Activated B cell treated with CpG ODN at 0.5 μM for 24 hours (primary cell): ENCODE data around the gene TBX5. TPM values are rescaled to one million over a fixed set of nuclear protein-coding genes. Genes with fewer than 3 reads are reported as not detected.

Experiments
- ATAC-seq: fragments of 200-7000 bp; cut with Tn5 transposase; one replicate; pipeline ENCODE4 v1.10.0; 2021; ENCODE audit warnings: low read depth, mild to moderate bottlenecking, moderate library complexity
- CTCF ChIA-PET: fragments of 350-600 bp; sonication (Branson Sonifier 250); formaldehyde crosslinking; loops from one replicate; lab custom pipeline; 2021; ENCODE audit warnings: antibody characterized with exemption; lab: Charles Lee
- POLR2A ChIA-PET: fragments of 350-600 bp; sonication (Branson Sonifier 250); formaldehyde crosslinking; loops from one replicate; lab custom pipeline; 2021; ENCODE audit warnings: antibody characterized with exemption; lab: Charles Lee
- DNase-seq: peaks from one replicate; pipeline ENCODE4 v3.0.0; 2022
- H3K27ac Mint-ChIP-seq: one replicate; pipeline ENCODE4 v1.8.0; 2020; ENCODE audit warnings: mixed read lengths
- H3K27me3 Mint-ChIP-seq: one replicate; pipeline ENCODE4 v1.8.0; 2021; ENCODE audit warnings: mixed read lengths
- H3K36me3 Mint-ChIP-seq: one replicate; pipeline ENCODE4 v1.8.0; 2021; ENCODE audit warnings: low read depth, mixed read lengths
- H3K4me1 Mint-ChIP-seq: one replicate; pipeline ENCODE4 v1.8.0; 2021; ENCODE audit warnings: mixed read lengths
- H3K4me3 Mint-ChIP-seq: one replicate; pipeline ENCODE4 v1.8.0; 2020; ENCODE audit warnings: mild to moderate bottlenecking, mixed read lengths
- H3K9me3 Mint-ChIP-seq: one replicate; pipeline ENCODE4 v1.8.0; 2020; ENCODE audit warnings: mixed read lengths
- intact Hi-C: fragments of 100-400 bp; cut with micrococcal nuclease; formaldehyde crosslinking; loops from one replicate; pipeline ENCODE4 v1.15.1; 2024
- total RNA-seq: library from RNA; stranded (reverse); gene quantifications from 2 replicates; pipeline ENCODE4 v1.2.3, GENCODE V29; 2022
- TF ChIP-seq, protein P1 (sequence below): fragments of 200-600 bp; IDR thresholded peaks from one replicate; pipeline ENCODE4 v1.8.0; 2022; ENCODE audit warnings: antibody characterized with exemption, mild to moderate bottlenecking

Gene TBX5
- total RNA-seq, 1 donor from 2014 or later = not detected

DNA sequence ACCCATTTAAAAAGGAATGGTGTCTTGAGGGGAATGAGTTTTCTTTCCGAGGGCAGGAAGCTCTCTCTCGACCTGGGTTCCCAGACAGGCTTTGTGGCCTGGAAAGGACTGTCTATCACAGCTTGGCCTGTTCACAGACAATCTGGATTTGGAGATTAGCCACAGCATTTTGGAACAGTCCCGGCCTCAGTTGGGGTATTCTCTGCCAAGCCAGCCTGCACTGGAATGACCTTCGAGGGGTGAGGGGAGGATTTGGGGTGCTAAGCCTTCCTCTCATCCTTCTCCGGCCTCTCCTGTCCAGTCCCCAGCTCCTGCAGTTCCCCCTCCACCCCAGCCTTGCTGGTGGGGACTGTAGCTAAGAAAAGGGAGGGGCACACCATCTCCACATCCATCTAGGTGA is 13.0 kb downstream of the TBX5 start:
- Mint-ChIP-seq H3K4me3 (no peak overlapping the region), H3K4me1 (no peaks in the 10 kb centered on the region), H3K9me3 (no peaks in the 10 kb centered on the region), H3K36me3 (no peaks in the 10 kb centered on the region), H3K27me3 (peaks cover 51% of the 10 kb centered on the region), H3K27ac (no peak overlapping the region)
- ChIA-PET POLR2A (no interaction called here), CTCF (no interaction called here)
- ATAC-seq = no peak
- DNase-seq = no peak
- TF ChIP-seq, protein P1, sequence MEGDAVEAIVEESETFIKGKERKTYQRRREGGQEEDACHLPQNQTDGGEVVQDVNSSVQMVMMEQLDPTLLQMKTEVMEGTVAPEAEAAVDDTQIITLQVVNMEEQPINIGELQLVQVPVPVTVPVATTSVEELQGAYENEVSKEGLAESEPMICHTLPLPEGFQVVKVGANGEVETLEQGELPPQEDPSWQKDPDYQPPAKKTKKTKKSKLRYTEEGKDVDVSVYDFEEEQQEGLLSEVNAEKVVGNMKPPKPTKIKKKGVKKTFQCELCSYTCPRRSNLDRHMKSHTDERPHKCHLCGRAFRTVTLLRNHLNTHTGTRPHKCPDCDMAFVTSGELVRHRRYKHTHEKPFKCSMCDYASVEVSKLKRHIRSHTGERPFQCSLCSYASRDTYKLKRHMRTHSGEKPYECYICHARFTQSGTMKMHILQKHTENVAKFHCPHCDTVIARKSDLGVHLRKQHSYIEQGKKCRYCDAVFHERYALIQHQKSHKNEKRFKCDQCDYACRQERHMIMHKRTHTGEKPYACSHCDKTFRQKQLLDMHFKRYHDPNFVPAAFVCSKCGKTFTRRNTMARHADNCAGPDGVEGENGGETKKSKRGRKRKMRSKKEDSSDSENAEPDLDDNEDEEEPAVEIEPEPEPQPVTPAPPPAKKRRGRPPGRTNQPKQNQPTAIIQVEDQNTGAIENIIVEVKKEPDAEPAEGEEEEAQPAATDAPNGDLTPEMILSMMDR = no peak
- intact Hi-C loops = no loop called here

DNA sequence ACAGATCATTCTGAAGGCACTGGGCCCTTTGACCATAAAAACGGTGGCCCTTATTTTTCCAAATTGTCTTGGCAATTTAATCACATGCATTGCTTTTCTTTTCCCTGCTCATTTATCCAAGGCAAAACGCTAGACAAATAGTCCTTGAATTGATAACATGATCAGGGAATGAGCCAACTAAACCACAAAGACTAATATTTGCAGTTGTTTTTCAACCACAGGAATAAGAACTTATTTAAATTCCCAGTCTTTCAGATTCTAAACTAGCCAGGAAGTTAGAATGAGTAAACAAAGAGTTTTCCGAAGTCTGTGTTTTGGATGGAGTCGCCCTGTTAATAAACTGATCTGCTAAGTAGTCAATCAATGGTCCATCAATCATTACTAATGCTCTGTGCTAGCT is 14.9 kb downstream of the TBX5 start:
- no peak for ATAC-seq
- H3K36me3 Mint-ChIP-seq = no peaks in the 10 kb centered on the region
- peaks cover 42% of the 10 kb centered on the region for H3K27me3 Mint-ChIP-seq
- no peaks in the 10 kb centered on the region for H3K9me3 Mint-ChIP-seq
- no peak overlapping the region for H3K27ac Mint-ChIP-seq
- CTCF ChIA-PET = no interaction called here
- DNase-seq = no peak
- H3K4me1 Mint-ChIP-seq = no peaks in the 10 kb centered on the region
- no peak overlapping the region for H3K4me3 Mint-ChIP-seq
- TF ChIP-seq, protein P1 = no peak
- POLR2A ChIA-PET = no interaction called here
- intact Hi-C loops = no loop called here

DNA sequence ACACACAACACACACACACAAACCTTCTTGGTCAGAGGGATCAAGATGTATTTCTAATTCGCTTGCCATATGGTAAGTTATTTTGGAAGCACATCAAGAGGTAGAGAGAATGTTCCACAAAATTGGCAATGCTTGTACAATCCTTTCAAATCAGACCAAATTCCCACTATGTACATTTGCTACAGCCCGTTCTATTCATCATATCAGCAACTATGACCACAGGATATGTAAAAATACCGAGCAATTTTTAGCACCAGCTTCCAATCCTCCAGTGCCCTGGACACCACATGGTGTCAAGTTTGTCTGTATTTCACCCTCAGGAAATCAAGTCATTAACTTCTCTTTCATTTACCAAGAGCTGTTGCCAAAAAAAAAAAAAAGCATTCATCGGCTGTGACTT is 21.2 kb downstream of the TBX5 start:
- H3K4me1 Mint-ChIP-seq = no peaks in the 10 kb centered on the region
- intact Hi-C loops = no loop called here
- no peaks in the 10 kb centered on the region for H3K9me3 Mint-ChIP-seq
- peaks cover 24% of the 10 kb centered on the region for H3K27me3 Mint-ChIP-seq
- no peaks in the 10 kb centered on the region for H3K36me3 Mint-ChIP-seq
- TF ChIP-seq, protein P1 = no peak
- ATAC-seq (no peak), DNase-seq (no peak)
- H3K4me3 Mint-ChIP-seq = no peak overlapping the region
- ChIA-PET POLR2A (no interaction called here), CTCF (no interaction called here)
- no peak overlapping the region for H3K27ac Mint-ChIP-seq

- Mint-ChIP-seq H3K27ac (no peak overlapping the region), H3K27me3 (peaks cover 26% of the 10 kb centered on the region), H3K36me3 (no peaks in the 10 kb centered on the region), H3K4me1 (no peaks in the 10 kb centered on the region), H3K9me3 (no peaks in the 10 kb centered on the region), H3K4me3 (no peak overlapping the region)
- ChIA-PET POLR2A (no interaction called here), CTCF (no interaction called here)
- ATAC-seq = no peak
- intact Hi-C loops = no loop called here
- no peak for DNase-seq
- TF ChIP-seq, protein P1 = no peak
These were observed 24.8 kb downstream of the TBX5 start for GRCh38 chr12:114381177-114381576.

DNA sequence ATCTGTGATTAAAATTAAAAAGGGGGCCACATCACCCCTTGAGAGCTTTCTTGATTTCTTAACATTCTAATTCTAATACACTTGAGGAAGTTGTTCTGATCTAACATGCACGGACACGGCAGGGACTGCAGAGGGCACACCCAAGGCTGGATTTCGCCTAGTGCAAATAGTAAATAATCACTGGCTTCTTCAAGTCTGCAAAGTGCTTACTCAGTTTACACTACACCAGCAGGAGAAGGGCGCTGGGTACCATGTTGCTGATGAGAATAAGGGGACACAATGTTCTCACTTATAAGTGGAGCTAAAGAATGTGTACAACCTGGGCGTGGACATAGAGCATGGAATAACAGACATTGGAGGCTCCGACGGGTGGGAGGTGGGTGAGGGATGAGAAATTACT is 34.2 kb downstream of the TBX5 start:
- DNase-seq = no peak
- Mint-ChIP-seq H3K36me3 (no peaks in the 10 kb centered on the region), H3K27ac (no peak overlapping the region), H3K9me3 (peaks cover 2% of the 10 kb centered on the region), H3K4me3 (no peak overlapping the region), H3K4me1 (peaks cover 3% of the 10 kb centered on the region), H3K27me3 (peaks cover 9% of the 10 kb centered on the region)
- intact Hi-C loops = no loop called here
- TF ChIP-seq, protein P1 = no peak
- ATAC-seq = no peak
- ChIA-PET CTCF (no interaction called here), POLR2A (no interaction called here)
